Measurements from ENCODE around the gene YJEFN3.

- no peak for TF ChIP-seq EZH2 (IDR thresholded peaks at IDR 0.05; ENCODE audit: low read depth)
- TF ChIP-seq CTCF (conservative IDR thresholded peaks at IDR 0.05) = no peak
Observed at GRCh38 chr19:19520989-19521388, 7.7 kb upstream of the YJEFN3 start.

Measured in PC-9 (cell line).